HFFc6 (cell line): ENCODE results near the gene EIF5. TPM values are rescaled to one million over a fixed set of nuclear protein-coding genes. Genes with fewer than 3 reads are reported as not detected.
A peak's percentile ranks its signal among the peaks of the same experiment; 100 is the strongest.

ENCODE experiments used
- DNase-seq: peaks from one replicate; pipeline ENCODE4 v3.0.0-alpha.2; 2018
- H3K27ac Mint-ChIP-seq: 2 replicates; pipeline ENCODE4 v1.8.0; 2020; ENCODE audit warnings: mild to moderate bottlenecking, mixed read lengths
- H3K27me3 Mint-ChIP-seq: 2 replicates; pipeline ENCODE4 v1.8.0; 2021; ENCODE audit warnings: mild to moderate bottlenecking, moderate library complexity, mixed read lengths; ENCODE audit not compliant: insufficient read depth
- H3K36me3 Mint-ChIP-seq: 2 replicates; pipeline ENCODE4 v1.8.0; 2021; ENCODE audit warnings: low read depth, mixed read lengths
- H3K4me1 Mint-ChIP-seq: 2 replicates; pipeline ENCODE4 v1.8.0; 2020; ENCODE audit warnings: low read depth, mixed read lengths
- H3K4me3 Mint-ChIP-seq: 2 replicates; pipeline ENCODE4 v1.8.0; 2020; ENCODE audit warnings: mild to moderate bottlenecking, moderate library complexity, mixed read lengths
- H3K9me3 Mint-ChIP-seq: 2 replicates; pipeline ENCODE4 v1.8.0; 2020; ENCODE audit warnings: mild to moderate bottlenecking, mixed read lengths
- total RNA-seq, 6 experiments: library from RNA; stranded (reverse); fragmentation: NEBNext Ultra II Directional; extraction: Animal tissue kit (Norgen Biotek cat#: 25700); gene quantifications; 2 replicates in 1 of 6; 3 replicates in 5 of 6; pipeline ENCODE4 v1.2.3, GENCODE V29; 2021
- TF ChIP-seq, protein P1 (sequence below): fragments of 200-600 bp; sonication (generic); IDR thresholded peaks from 2 replicates; pipeline ENCODE4 v1.5.0; 2021; ENCODE audit warnings: antibody characterized with exemption, mild to moderate bottlenecking

Gene EIF5
- total RNA-seq, 6 experiments from 2014 or later = 181 to 217 (median 203) TPM

GRCh38 chr14:103340480-103341212 lies 6.6 kb downstream of the EIF5 start:
- TF ChIP-seq, protein P1, sequence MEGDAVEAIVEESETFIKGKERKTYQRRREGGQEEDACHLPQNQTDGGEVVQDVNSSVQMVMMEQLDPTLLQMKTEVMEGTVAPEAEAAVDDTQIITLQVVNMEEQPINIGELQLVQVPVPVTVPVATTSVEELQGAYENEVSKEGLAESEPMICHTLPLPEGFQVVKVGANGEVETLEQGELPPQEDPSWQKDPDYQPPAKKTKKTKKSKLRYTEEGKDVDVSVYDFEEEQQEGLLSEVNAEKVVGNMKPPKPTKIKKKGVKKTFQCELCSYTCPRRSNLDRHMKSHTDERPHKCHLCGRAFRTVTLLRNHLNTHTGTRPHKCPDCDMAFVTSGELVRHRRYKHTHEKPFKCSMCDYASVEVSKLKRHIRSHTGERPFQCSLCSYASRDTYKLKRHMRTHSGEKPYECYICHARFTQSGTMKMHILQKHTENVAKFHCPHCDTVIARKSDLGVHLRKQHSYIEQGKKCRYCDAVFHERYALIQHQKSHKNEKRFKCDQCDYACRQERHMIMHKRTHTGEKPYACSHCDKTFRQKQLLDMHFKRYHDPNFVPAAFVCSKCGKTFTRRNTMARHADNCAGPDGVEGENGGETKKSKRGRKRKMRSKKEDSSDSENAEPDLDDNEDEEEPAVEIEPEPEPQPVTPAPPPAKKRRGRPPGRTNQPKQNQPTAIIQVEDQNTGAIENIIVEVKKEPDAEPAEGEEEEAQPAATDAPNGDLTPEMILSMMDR = no peak
- Mint-ChIP-seq H3K27ac (peak overlapping the region; percentile 33), H3K4me1 (peaks cover 53% of the 10 kb centered on the region), H3K36me3 (peaks cover 86% of the 10 kb centered on the region), H3K4me3 (no peak overlapping the region), H3K27me3 (no peaks in the 10 kb centered on the region), H3K9me3 (no peaks in the 10 kb centered on the region)
- no peak for DNase-seq

GRCh38 chr14:103341250-103342129 lies 7.5 kb downstream of the EIF5 start:
- Mint-ChIP-seq H3K27me3 (peaks cover 2% of the 10 kb centered on the region; the same call in 1 of the 2 replicates), H3K27ac (peak overlapping the region; percentile 24; the same call in 1 of the 2 replicates), H3K9me3 (no peaks in the 10 kb centered on the region), H3K4me1 (peaks cover 46% of the 10 kb centered on the region), H3K36me3 (peaks cover 78% of the 10 kb centered on the region), H3K4me3 (no peak overlapping the region)
- no peak for DNase-seq
- TF ChIP-seq, protein P1 = no peak

DNA sequence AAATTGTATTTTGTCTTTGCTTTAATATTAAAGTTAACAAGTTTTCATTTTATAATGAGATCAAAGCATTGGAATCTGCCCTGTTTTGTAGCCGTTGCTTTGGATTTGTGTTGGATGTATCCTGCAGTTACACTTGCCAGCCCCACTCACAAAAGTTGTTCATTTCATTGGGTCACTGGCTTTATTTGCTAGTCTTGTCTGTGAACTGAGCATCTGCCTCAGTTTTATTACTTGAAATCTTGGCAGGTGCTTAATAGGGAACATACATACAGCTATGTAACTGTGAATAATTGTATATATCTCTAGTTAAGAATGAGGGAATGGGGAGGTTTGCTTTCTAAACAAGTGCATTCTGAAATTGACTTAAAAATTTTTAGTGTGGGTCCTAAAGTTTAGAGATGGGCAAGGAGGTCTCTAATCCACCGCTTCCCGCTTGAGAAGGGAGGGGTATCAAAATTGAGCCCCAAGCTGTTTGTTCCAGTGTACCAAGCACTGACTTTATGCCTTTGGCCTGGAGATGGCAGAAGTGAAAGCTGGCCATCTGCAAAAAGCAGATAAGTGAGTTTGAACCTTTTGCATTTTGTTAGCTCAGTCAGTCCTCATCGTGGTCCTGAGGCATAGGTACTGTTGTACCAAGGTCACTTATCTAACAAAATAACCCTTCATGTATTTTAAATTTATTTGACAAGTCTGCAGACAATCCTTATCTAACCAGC lies 9.3 kb downstream of the EIF5 start:
- Mint-ChIP-seq H3K27ac (peak overlapping the region; percentile 21), H3K4me1 (peaks cover 36% of the 10 kb centered on the region), H3K4me3 (no peak overlapping the region), H3K9me3 (no peaks in the 10 kb centered on the region), H3K27me3 (peaks cover 7% of the 10 kb centered on the region; the same call in 1 of the 2 replicates), H3K36me3 (peaks cover 61% of the 10 kb centered on the region)
- DNase-seq = no peak
- TF ChIP-seq, protein P1 = no peak

DNA sequence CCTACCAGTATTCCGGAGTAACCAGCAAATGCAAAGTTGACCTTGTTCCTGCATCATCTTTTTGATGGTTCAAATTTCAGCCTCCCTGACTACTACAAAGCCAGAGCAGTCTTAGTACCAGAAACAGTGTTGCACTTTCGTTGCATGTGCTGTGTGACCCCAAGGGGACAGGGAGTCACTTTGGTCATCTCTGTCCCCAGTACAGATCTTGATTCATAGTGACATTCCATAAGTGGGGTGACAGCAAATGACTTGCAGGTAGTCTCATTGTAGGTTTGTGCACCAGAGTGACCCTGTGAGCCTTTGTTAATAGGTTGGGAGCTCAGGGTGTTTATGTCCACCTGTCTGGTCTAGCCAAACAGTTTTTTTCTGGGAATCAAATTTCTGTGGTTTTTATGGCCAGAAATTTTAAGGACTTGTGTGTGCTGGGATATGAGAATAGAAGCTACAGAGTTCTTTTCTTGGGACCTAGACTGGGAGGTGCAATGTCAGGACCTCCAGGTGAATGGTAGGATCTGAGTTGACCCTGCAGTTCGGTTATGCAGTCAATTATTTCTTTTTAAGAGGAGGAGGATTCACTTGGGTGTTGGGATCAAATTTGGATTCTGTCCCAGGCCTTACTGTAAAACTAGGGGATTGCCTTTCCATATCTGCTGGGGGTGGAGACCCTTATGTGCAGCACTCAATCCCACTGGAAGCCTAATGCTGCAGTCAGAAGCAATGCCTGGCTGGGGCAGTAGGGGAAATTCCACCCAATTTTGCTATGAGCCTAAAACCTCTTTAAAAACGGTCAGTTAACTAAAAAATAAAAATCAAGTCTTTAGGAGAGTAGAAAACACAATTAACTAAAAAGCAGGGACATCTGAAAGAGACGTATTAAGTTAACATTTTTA lies 10.1 kb downstream of the EIF5 start:
- peaks cover 53% of the 10 kb centered on the region for H3K36me3 Mint-ChIP-seq
- DNase-seq = no peak
- H3K4me1 Mint-ChIP-seq = peaks cover 33% of the 10 kb centered on the region
- peak overlapping the region; percentile 41 for H3K27ac Mint-ChIP-seq
- TF ChIP-seq, protein P1 = no peak; the same call in 1 of the 2 replicates
- peaks cover 7% of the 10 kb centered on the region; the same call in 1 of the 2 replicates for H3K27me3 Mint-ChIP-seq
- H3K9me3 Mint-ChIP-seq = no peaks in the 10 kb centered on the region
- no peak overlapping the region for H3K4me3 Mint-ChIP-seq
